Uterus (tissue), 2 donors: ENCODE data around the gene ESRRA.

ENCODE experiments used
- CTCF ChIP-seq, 4 experiments: fragments of 200-600 bp in 2 of 4; fragments of 450-650 bp in 2 of 4; sonication (generic) in 2 of 4; IDR thresholded peaks; one replicate each; pipeline ENCODE4 v1.5.1; 2016 to 2019; ENCODE audit warnings: antibody characterized with exemption in 4 of 4, mild to moderate bottlenecking in 2 of 4, moderate library complexity in 1 of 4
- POLR2A ChIP-seq, 2 donors: fragments of 450-650 bp; IDR thresholded peaks; one replicate each; pipeline ENCODE4 v1.6.1; 2016; ENCODE audit warnings: antibody characterized with exemption in 2 of 2, mild to moderate bottlenecking in 1 of 2, moderate library complexity in 1 of 2

- TF ChIP-seq CTCF (IDR thresholded peaks at IDR 0.05) (no peak), POLR2A (IDR thresholded peaks at IDR 0.05) (no peak)
Observed at GRCh38 chr11:64347193-64347867, 42.0 kb downstream of the ESRRA start.
